22Rv1 (cell line): ENCODE data around the gene PLG.

Experiments
- CTCF ChIP-seq: fragments of 450-650 bp; IDR thresholded peaks from 2 replicates; pipeline ENCODE4 v1.5.1; 2017; ENCODE audit warnings: mild to moderate bottlenecking
- ZFX ChIP-seq: fragments of 450-650 bp; IDR thresholded peaks from 2 replicates; pipeline ENCODE4 v1.6.1; 2017; ENCODE audit warnings: antibody characterized with exemption, borderline replicate concordance

GRCh38 chr6:160742090-160742489, 40.0 kb downstream of the PLG start:
- no peak for TF ChIP-seq CTCF
- TF ChIP-seq ZFX: no peak
